Eye (tissue), 1 donor: ENCODE measurements around the gene ATP11C.
"Not testable (repeated sequence)": the region's sequence is repeated elsewhere in the genome, so short reads cannot be mapped to it uniquely, and the experiment has no call there.

Source experiments
- DNase-seq: peaks from one replicate; pipeline ENCODE4 v3.0.0-alpha.2; 2015

The ATP11C gene

GRCh38 chrX:139702658-139703057, 230.2 kb downstream of the ATP11C start:
- DNase-seq: no peak

DNA sequence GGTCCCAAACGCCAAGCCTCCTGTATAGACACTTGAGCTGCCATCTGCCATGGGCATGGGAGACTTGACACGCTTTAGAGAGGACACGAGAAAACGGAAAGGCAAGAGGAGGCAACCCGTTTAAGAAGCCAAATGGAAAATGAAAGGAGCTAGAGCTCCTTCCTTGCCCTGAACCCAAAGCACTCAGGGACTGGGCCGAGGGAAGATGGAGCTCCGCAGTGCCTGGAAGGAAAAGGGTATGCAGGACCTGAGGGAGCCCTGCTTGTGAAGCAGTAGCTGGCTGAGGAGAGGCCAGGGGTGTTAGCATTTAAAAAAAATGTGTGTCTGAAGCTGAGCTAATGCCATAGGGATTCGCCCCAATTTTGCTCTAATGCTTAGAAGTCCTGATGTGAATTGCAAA, 239.9 kb downstream of the ATP11C start:
- DNase-seq: no peak

- DNase-seq: peak; percentile 16
These were observed 240.4 kb downstream of the ATP11C start for GRCh38 chrX:139692506-139692849.

GRCh38 chrX:139691843-139692505, 240.9 kb downstream of the ATP11C start:
- DNase-seq: peak; percentile 39

DNA sequence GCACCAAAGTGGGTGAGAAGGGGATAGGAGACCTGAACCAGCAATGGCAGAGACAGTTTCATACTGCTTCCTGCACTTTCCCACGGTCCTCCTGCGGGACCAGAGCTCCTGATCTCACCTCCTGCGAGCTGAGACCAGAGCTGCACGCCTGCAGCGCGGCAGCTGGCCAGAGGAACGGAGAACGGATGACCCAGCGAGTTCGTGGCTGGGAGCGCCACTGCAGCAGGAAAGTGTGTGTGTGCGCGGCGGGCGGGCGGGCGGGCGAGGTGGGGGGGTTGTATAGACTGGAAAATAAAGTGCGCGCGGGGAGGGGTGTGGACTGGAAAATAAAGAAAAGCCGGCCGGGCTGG, 241.4 kb downstream of the ATP11C start:
- peak; percentile 15 for DNase-seq

DNA sequence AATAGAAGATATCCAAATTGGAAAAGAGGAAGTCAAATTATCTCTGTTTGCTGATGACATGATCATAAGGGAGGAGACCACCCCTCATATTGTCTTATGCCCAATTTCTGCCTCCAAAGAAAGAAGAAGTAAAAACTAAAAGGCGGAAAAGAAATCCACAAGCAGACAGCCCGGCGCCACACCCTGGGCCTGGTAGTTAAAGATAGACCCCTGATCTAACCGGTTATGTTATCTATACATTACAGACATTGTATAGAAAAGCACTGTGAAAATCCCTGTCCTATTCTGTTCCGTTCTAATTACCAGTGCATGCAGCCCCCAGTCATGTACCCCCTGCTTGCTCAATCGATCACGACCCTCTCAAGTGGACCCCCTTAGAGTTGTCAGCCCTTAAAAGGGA, 247.7 kb downstream of the ATP11C start:
- DNase-seq: not testable (repeated sequence)

GRCh38 chrX:139680356-139680755, 252.5 kb downstream of the ATP11C start:
- DNase-seq: no peak
